GM18499 (cell line): ENCODE data around the gene FGFBP2.
"Not testable (repeated sequence)": the region's sequence is repeated elsewhere in the genome, so short reads cannot be mapped to it uniquely, and the experiment has no call there.

ENCODE experiments used
- ATAC-seq: cut with Tn5 transposase; IDR thresholded peaks from one replicate; pipeline ENCODE4 v1.9.1; 2021; ENCODE audit warnings: moderate number of reproducible peaks; ENCODE audit not compliant: insufficient read depth, unreplicated experiment

The FGFBP2 gene

GRCh38 chr4:15935504-15936402 is 27.2 kb downstream of the FGFBP2 start:
- no peak for ATAC-seq

DNA sequence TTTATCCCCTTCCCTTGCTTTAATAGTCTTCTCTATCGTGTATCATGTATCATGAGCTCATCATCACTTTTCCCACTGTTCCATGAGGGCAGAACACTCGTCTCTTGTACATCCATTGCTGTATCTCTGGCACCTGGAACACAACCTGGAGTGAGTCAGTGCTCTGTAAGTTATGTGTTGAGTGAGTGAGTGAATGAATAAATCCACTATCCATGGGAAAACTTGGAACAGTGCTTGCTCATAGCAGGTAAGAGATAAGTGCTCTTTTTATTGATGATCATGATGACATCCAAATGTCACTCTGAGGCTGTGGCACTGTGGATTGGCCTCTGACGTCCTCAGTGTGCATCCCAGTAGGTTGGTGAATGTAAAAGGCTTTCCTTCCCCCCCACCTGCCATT is 28.7 kb downstream of the FGFBP2 start:
- no peak for ATAC-seq

GRCh38 chr4:15931451-15932210 is 31.3 kb downstream of the FGFBP2 start:
- no peak for ATAC-seq

DNA sequence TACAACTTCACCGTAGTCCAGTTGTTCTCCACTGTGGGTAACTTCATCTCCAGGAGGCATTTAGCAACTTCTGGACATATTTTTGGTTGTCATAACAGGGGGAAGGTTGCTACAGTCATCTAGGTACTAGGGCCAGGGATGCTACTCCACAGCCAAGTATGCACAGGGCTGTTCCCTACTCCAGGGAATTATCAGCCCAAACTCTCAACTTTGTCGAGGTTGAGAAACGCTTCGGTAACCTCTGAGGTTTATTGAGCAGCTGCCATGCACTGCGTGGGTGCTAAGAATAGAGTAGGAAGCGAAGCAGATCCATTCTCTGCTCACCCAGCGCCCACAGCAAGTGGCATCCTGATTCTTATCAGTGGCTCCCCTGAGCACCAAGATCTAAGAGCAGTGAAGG is 32.7 kb downstream of the FGFBP2 start:
- ATAC-seq, result no peak

DNA sequence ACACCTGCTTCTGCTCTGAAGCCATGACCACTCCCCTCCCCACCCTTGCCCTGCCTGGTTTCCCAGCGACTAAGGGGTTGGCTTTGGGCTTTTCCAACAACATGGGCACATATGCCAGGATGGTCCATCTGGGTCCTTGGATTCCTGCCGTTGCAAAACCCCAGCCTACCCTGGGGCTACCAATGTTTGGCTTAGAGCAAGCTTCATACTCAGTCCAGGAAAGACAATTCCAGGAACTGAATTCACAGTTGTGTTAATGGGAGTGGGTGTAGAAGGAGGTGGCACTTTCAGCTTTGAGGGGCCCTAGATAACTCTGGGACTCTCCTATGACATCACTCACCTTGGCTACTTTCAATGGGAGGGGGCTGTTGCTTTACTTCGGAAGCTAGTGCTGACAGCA is 33.4 kb downstream of the FGFBP2 start:
- no peak for ATAC-seq

GRCh38 chr4:15928883-15929282 is 34.1 kb downstream of the FGFBP2 start:
- no peak for ATAC-seq

- no peak for ATAC-seq
Observed at GRCh38 chr4:15926486-15926885, 36.5 kb downstream of the FGFBP2 start.

- no peak for ATAC-seq
Observed at GRCh38 chr4:15925830-15926229, 37.1 kb downstream of the FGFBP2 start.

DNA sequence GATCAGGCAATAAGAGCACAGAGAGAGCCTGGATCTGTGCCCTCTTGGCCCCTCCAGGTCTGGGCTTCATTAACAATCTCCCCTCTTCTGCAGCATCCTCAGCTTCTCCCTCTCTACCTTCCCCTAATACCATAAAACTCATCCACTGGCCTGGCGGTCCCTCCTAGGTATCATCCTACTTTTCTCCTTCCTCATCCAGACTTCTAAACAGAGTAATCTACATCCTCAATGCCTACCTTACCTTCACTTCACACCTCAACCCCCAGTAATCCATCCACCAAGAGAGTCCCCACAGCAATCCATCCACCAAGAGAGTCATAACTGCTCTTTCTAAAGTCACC is 41.4 kb downstream of the FGFBP2 start:
- ATAC-seq, result no peak

DNA sequence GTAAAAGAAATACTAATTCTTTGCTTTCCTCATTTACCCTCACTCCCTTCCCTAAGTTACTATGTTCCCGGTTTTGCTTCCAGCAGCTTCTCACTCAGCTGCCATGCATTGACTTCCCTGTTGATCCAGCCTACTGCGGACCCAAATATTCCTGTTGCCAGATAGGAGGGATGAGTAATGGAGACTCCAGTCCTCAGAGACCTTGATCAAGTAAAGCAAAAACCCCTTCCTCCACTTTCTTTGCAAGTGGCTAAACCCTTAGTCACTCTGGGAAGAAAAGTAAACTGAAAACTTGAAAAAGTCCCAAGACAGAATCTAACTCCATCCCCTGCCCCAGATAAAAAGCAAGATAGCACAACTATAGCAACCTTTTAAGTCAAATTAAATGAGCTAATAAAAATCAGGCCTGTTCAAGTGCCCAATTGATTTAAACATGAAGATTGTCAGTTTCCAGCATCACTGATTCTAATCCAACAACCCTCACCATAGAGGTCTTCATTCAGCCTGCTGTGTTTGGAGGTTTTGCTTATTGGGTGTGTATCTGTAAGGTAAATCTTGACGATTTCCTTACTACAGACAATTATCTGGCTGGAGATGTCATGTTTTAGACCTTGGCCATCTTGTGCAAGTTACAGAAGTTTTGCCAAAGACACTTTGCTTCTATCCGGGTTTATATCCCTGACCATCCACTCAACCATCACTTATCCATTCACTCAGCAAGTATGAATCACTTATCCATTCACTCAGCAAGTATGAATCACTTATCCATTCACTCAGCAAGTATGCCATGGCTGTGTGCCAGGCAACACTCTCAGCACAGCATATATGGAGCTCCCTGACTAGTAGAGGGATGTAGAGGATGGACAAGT is 42.0 kb downstream of the FGFBP2 start:
- ATAC-seq, result no peak

GRCh38 chr4:15918484-15919129 is 44.4 kb downstream of the FGFBP2 start:
- no peak for ATAC-seq

DNA sequence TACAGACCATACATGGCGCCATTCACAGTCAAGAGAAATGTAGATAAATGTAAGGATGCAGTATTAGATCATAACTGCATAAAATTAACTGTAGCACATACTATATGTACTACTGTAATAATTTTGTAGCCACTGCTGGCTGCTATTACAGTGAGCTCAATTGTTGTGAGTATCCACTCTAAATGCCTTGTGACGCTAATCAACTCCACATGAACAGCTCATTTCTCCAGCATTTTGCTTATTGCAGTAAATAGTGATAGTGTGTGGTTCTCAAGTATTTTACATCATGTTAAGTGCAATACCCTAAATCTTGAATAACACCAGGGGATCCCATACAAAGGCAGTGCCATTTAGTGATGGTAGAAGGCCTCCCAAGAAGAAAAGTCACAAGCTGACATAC is 45.7 kb downstream of the FGFBP2 start:
- ATAC-seq, result no peak

DNA sequence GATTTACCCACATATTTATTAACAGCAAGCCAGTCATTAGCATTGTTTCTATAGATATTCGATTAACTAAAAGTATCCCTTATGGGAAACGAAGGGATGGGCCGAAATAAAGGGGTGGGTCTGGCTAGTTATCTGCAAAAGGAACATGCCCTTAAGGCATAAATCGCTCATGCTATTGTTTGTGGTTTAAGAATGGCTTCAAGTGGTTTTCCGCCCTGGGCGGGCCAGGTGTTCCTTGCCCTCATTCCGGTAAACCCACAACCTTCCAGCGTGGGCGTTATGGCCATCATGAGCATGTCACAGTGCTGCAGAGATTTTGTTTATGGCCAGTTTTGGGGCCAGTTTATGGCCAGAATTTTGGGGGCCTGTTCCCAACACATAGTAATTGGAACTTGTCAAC is 46.6 kb downstream of the FGFBP2 start:
- ATAC-seq, result not testable (repeated sequence)

- no peak for ATAC-seq
Observed at GRCh38 chr4:15914736-15915135, 48.2 kb downstream of the FGFBP2 start.

DNA sequence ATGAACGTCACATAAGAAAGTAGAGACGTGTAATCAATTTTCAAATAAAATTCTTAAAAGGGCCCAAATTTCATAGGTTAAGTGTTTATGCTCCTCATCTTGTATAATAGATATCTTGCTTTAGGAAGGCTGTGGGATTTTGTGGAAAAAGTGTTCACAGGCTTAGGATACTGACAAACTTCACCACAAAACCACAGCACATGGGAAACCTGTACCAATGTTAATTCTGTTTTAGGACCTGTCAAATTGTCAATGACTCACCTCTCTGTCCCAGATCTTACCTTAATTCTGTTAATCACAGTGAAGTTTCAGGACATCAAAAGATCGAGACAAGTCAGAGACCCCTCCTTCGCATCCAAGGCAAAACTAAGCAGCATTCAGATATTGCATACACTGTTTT is 48.7 kb downstream of the FGFBP2 start:
- ATAC-seq, result no peak

GRCh38 chr4:15913631-15913970 is 49.4 kb downstream of the FGFBP2 start:
- ATAC-seq, result no peak

- ATAC-seq, result no peak
Observed at GRCh38 chr4:15912961-15913630, 49.9 kb downstream of the FGFBP2 start.

- ATAC-seq, result no peak
Observed at GRCh38 chr4:15912236-15912635, 50.7 kb downstream of the FGFBP2 start.
